HAP-1 (cell line): ENCODE data around the gene HSP90B1.

Source experiments
- DNase-seq, 2 experiments: peaks; one replicate each; pipeline ENCODE4 v3.0.0-alpha.2; 2016 to 2020; ENCODE audit warnings: low spot score in 2 of 2
- H3K27me3 ChIP-seq: fragments of 250-450 bp; sonication (Bioruptor Pico); 2 replicates; pipeline ENCODE4 v1.5.1; 2020; ENCODE audit warnings: low read depth, mild to moderate bottlenecking, moderate library complexity
- H3K36me3 ChIP-seq: fragments of 250-450 bp; sonication (Bioruptor Pico); replicated peaks from 2 replicates; pipeline ENCODE4 v1.5.1; 2020; ENCODE audit warnings: mild to moderate bottlenecking
- H3K4me1 ChIP-seq: fragments of 250-450 bp; sonication (Bioruptor Pico); 2 replicates; pipeline ENCODE4 v1.5.1; 2020; ENCODE audit warnings: mild to moderate bottlenecking
- H3K4me3 ChIP-seq: fragments of 250-450 bp; sonication (Bioruptor Pico); 2 replicates; pipeline ENCODE4 v1.5.1; 2020; ENCODE audit warnings: mild to moderate bottlenecking, moderate library complexity
- H3K9me3 ChIP-seq: fragments of 250-450 bp; sonication (Bioruptor Pico); 2 replicates; pipeline ENCODE4 v1.5.1; 2020; ENCODE audit warnings: mild to moderate bottlenecking, moderate library complexity
- in situ Hi-C: fragments of 300-500 bp; cut with MboI; formaldehyde crosslinking; loops from 3 replicates; pipeline ENCODE4 v1.14.3; 2020; ENCODE audit warnings: low sequenced_read_pairs, inconsistent platforms, mixed read lengths

The HSP90B1 gene

GRCh38 chr12:103947871-103948555 is 17.8 kb downstream of the HSP90B1 start:
- no peak for DNase-seq
- in situ Hi-C loops = no loop called here
- peaks cover 97% of the 10 kb centered on the region for H3K36me3 ChIP-seq

GRCh38 chr12:103948746-103949406 is 18.7 kb downstream of the HSP90B1 start:
- in situ Hi-C loops = no loop called here
- Histone ChIP-seq H3K4me1 (no peaks in the 10 kb centered on the region), H3K4me3 (no peak overlapping the region), H3K27me3 (no peaks in the 10 kb centered on the region), H3K9me3 (no peaks in the 10 kb centered on the region; the same call in 1 of the 2 replicates), H3K36me3 (peaks cover 97% of the 10 kb centered on the region)
- no peak for DNase-seq

More at GRCh38 chr12:103947871-103948555, 17.8 kb downstream of the HSP90B1 start:
- Histone ChIP-seq H3K4me3 (no peak overlapping the region), H3K27me3 (no peaks in the 10 kb centered on the region), H3K9me3 (no peaks in the 10 kb centered on the region; the same call in 1 of the 2 replicates), H3K4me1 (no peaks in the 10 kb centered on the region)

GRCh38 chr12:103952497-103952896 is 22.3 kb downstream of the HSP90B1 start:
- Histone ChIP-seq H3K4me3 (no peak overlapping the region), H3K4me1 (peaks cover 10% of the 10 kb centered on the region), H3K27me3 (no peaks in the 10 kb centered on the region), H3K36me3 (peaks cover 73% of the 10 kb centered on the region), H3K9me3 (no peaks in the 10 kb centered on the region; the same call in 1 of the 2 replicates)
- DNase-seq = no peak
- in situ Hi-C loops = no loop called here

- Histone ChIP-seq H3K36me3 (peaks cover 42% of the 10 kb centered on the region), H3K9me3 (no peaks in the 10 kb centered on the region; the same call in 1 of the 2 replicates), H3K4me1 (peaks cover 15% of the 10 kb centered on the region), H3K4me3 (peak overlapping the region; percentile 84), H3K27me3 (no peaks in the 10 kb centered on the region)
- in situ Hi-C loops = no loop called here
- peak in 1 of 2 experiments; percentile 47 for DNase-seq
Measured at GRCh38 chr12:103955811-103956508, 25.8 kb downstream of the HSP90B1 start.

- in situ Hi-C loops = no loop called here
- Histone ChIP-seq H3K27me3 (no peaks in the 10 kb centered on the region), H3K9me3 (no peaks in the 10 kb centered on the region), H3K4me3 (peak overlapping the region; percentile 84), H3K36me3 (peaks cover 36% of the 10 kb centered on the region), H3K4me1 (peaks cover 15% of the 10 kb centered on the region)
- DNase-seq = peak in 1 of 2 experiments; percentile 15
Measured at GRCh38 chr12:103956509-103957027, 26.4 kb downstream of the HSP90B1 start.

- Histone ChIP-seq H3K4me1 (peaks cover 15% of the 10 kb centered on the region), H3K9me3 (no peaks in the 10 kb centered on the region), H3K36me3 (peaks cover 22% of the 10 kb centered on the region), H3K4me3 (peak overlapping the region; percentile 84), H3K27me3 (no peaks in the 10 kb centered on the region)
- in situ Hi-C loops = no loop called here
- DNase-seq = no peak
Measured at GRCh38 chr12:103957865-103958388, 27.7 kb downstream of the HSP90B1 start.

- DNase-seq = no peak
- H3K4me3 ChIP-seq = no peak overlapping the region
- H3K36me3 ChIP-seq = peaks cover 15% of the 10 kb centered on the region
- H3K9me3 ChIP-seq = no peaks in the 10 kb centered on the region
- in situ Hi-C loops = no loop called here
- H3K27me3 ChIP-seq = no peaks in the 10 kb centered on the region
- H3K4me1 ChIP-seq = peaks cover 15% of the 10 kb centered on the region
Measured at GRCh38 chr12:103958621-103959020, 28.4 kb downstream of the HSP90B1 start.

- in situ Hi-C loops = no loop called here
- Histone ChIP-seq H3K4me3 (no peak overlapping the region), H3K4me1 (peaks cover 6% of the 10 kb centered on the region), H3K27me3 (no peaks in the 10 kb centered on the region), H3K9me3 (no peaks in the 10 kb centered on the region), H3K36me3 (no peaks in the 10 kb centered on the region; the same call in 1 of the 2 replicates)
- no peak for DNase-seq
Measured at GRCh38 chr12:103960616-103961227, 30.5 kb downstream of the HSP90B1 start.

GRCh38 chr12:103962493-103962892 is 32.3 kb downstream of the HSP90B1 start:
- DNase-seq = no peak
- in situ Hi-C loops = no loop called here
- H3K9me3 ChIP-seq = no peaks in the 10 kb centered on the region

GRCh38 chr12:103964805-103965204 is 34.6 kb downstream of the HSP90B1 start:
- in situ Hi-C loops = no loop called here

More at GRCh38 chr12:103962493-103962892, 32.3 kb downstream of the HSP90B1 start:
- H3K4me1 ChIP-seq = peaks cover 8% of the 10 kb centered on the region
- H3K4me3 ChIP-seq = no peak overlapping the region
- H3K27me3 ChIP-seq = no peaks in the 10 kb centered on the region
- H3K36me3 ChIP-seq = no peaks in the 10 kb centered on the region; the same call in 1 of the 2 replicates

GRCh38 chr12:103965255-103965589 is 35.0 kb downstream of the HSP90B1 start:
- H3K4me3 ChIP-seq = peak overlapping the region; percentile 98
- no peaks in the 10 kb centered on the region for H3K27me3 ChIP-seq
- H3K4me1 ChIP-seq = peaks cover 7% of the 10 kb centered on the region
- H3K36me3 ChIP-seq = peaks cover 19% of the 10 kb centered on the region
- DNase-seq = no peak
- in situ Hi-C loops = no loop called here
- no peaks in the 10 kb centered on the region for H3K9me3 ChIP-seq

More at GRCh38 chr12:103964805-103965204, 34.6 kb downstream of the HSP90B1 start:
- H3K4me3 ChIP-seq = peak overlapping the region; percentile 98
- H3K27me3 ChIP-seq = no peaks in the 10 kb centered on the region
- peaks cover 7% of the 10 kb centered on the region for H3K4me1 ChIP-seq
- peaks cover 18% of the 10 kb centered on the region for H3K36me3 ChIP-seq
- no peak for DNase-seq
- no peaks in the 10 kb centered on the region for H3K9me3 ChIP-seq

- in situ Hi-C loops = no loop called here
- Histone ChIP-seq H3K36me3 (peaks cover 19% of the 10 kb centered on the region), H3K9me3 (no peaks in the 10 kb centered on the region), H3K4me1 (peaks cover 7% of the 10 kb centered on the region), H3K27me3 (no peaks in the 10 kb centered on the region), H3K4me3 (peak within 1 kb of the TSS; percentile 98)
- peak; percentile 98 for DNase-seq
Measured at GRCh38 chr12:103965590-103966504, 35.6 kb downstream of the HSP90B1 start, which contains the start of gene TDG. TSS of gene TDG (plus strand) at chr12:103965872. CDS start at chr12:103966038, 166 bp downstream.
